Type B pancreatic cell (in vitro differentiated cells): ENCODE measurements around the gene ITGA5. TPM values are rescaled to one million over a fixed set of nuclear protein-coding genes. Genes with fewer than 3 reads are reported as not detected.

Source experiments
- DNase-seq: peaks from one replicate; pipeline ENCODE4 v3.0.0; 2021; ENCODE audit warnings: mixed read lengths; ENCODE audit not compliant: unreplicated experiment; ENCODE audit errors: extremely low spot score
- H3K27ac Mint-ChIP-seq: 2 replicates; pipeline ENCODE4 v1.8.0; 2021; ENCODE audit warnings: mild to moderate bottlenecking, mixed read lengths
- H3K27me3 Mint-ChIP-seq: 2 replicates; pipeline ENCODE4 v1.8.0; 2021; ENCODE audit warnings: mixed read lengths
- H3K36me3 Mint-ChIP-seq: 2 replicates; pipeline ENCODE4 v1.8.0; 2021; ENCODE audit warnings: mixed read lengths
- H3K4me1 Mint-ChIP-seq: one replicate; pipeline ENCODE4 v1.8.0; 2021; ENCODE audit warnings: mixed read lengths; ENCODE audit not compliant: unreplicated experiment
- H3K4me3 Mint-ChIP-seq: 2 replicates; pipeline ENCODE4 v1.8.0; 2021; ENCODE audit warnings: mild to moderate bottlenecking, mixed read lengths
- H3K9me3 Mint-ChIP-seq: 2 replicates; pipeline ENCODE4 v1.8.0; 2021; ENCODE audit warnings: mixed read lengths
- total RNA-seq: library from RNA; stranded (reverse); gene quantifications from 2 replicates; pipeline ENCODE4 v1.2.1, GENCODE V29; 2021; ENCODE audit warnings: low replicate concordance
- TF ChIP-seq, protein P1 (sequence below): fragments of 200-600 bp; sonication (generic); conservative IDR thresholded peaks from 2 replicates; pipeline ENCODE4 v1.5.0; 2021; ENCODE audit warnings: antibody characterized with exemption, mild to moderate bottlenecking

ITGA5 gene
- total RNA-seq, 1 donor from 2014 or later = 25.9 TPM

DNA sequence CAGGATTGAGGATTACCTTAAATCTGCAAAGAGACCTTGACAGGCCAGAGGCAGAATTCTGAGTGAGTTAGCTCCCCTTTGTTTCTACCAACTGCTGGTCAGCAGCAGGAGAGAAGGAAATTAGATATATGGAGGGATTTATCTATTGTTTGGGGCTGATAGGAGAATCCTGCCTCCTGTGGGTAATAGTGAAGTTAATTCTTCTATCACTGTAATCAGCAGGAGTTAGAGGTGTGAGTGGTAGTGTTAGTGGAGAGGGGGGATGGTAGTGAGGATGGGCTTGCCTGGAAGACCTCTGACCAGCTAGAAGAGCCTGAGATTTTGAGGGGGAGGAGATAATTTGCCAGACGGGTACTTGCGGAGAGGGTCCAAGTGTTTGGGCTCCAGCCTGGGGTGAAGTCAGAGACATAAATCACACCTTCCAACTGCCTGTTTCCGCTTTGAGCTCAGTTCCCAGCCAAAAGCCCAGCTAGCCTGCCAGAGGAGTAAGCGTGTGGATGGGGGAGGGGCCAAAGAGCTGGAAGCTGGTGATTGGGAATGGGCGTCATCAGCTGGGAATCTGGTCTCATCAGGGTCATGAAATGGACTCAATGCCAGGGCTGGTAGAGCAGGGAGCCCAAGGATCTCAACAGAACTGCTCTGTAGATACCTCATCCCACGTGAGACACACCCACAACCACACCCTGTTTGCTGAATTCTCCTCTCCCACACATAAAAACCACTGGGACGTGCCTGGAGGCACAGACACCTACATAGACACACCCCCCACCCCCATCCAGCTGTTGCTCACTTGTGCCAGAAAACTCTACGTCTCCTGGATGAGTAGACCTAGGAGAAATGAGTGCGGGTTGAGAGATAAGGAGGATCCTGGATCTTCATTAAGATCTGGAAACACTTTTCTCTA lies 13.1 kb upstream of the ITGA5 start:
- Mint-ChIP-seq H3K27me3 (peaks cover 26% of the 10 kb centered on the region), H3K9me3 (no peaks in the 10 kb centered on the region), H3K27ac (peak overlapping the region; percentile 5), H3K4me1 (peaks cover 15% of the 10 kb centered on the region), H3K4me3 (peak overlapping the region; percentile 6), H3K36me3 (no peaks in the 10 kb centered on the region)
- TF ChIP-seq, protein P1, sequence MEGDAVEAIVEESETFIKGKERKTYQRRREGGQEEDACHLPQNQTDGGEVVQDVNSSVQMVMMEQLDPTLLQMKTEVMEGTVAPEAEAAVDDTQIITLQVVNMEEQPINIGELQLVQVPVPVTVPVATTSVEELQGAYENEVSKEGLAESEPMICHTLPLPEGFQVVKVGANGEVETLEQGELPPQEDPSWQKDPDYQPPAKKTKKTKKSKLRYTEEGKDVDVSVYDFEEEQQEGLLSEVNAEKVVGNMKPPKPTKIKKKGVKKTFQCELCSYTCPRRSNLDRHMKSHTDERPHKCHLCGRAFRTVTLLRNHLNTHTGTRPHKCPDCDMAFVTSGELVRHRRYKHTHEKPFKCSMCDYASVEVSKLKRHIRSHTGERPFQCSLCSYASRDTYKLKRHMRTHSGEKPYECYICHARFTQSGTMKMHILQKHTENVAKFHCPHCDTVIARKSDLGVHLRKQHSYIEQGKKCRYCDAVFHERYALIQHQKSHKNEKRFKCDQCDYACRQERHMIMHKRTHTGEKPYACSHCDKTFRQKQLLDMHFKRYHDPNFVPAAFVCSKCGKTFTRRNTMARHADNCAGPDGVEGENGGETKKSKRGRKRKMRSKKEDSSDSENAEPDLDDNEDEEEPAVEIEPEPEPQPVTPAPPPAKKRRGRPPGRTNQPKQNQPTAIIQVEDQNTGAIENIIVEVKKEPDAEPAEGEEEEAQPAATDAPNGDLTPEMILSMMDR = no peak
- no peak for DNase-seq

DNA sequence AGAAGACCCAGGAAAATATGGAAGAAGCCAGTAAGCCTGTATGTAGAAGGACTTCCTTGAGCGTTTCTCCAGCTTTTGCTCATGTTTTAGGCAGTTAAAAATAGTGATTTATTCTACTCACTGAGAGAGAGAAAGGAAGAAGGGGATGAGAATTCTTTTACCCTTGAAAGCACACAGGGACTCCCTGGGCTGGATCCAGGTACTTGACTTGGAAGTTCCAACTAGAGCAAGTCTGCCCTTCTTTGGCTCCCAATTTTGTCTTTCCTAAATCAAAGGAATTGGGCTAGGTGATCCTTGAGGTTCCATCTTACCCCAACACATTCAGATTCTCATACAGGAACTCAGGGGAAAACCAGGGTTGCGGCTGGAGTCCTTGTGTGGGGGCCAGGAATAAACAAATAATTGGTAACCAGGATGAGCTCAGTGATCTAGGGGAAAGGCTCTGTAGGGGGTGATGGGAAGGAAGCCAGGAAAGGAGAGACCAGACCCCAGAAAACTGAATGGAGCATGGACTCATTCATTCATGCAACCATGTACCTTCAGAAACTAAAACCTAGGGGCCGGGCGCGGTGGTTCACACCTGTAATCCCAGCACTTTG lies 11.5 kb upstream of the ITGA5 start:
- H3K9me3 Mint-ChIP-seq = no peaks in the 10 kb centered on the region
- H3K4me3 Mint-ChIP-seq = no peak overlapping the region
- peaks cover 32% of the 10 kb centered on the region for H3K27me3 Mint-ChIP-seq
- H3K27ac Mint-ChIP-seq = no peak overlapping the region
- H3K36me3 Mint-ChIP-seq = no peaks in the 10 kb centered on the region
- TF ChIP-seq, protein P1 = no peak
- H3K4me1 Mint-ChIP-seq = peaks cover 24% of the 10 kb centered on the region
- DNase-seq = no peak

DNA sequence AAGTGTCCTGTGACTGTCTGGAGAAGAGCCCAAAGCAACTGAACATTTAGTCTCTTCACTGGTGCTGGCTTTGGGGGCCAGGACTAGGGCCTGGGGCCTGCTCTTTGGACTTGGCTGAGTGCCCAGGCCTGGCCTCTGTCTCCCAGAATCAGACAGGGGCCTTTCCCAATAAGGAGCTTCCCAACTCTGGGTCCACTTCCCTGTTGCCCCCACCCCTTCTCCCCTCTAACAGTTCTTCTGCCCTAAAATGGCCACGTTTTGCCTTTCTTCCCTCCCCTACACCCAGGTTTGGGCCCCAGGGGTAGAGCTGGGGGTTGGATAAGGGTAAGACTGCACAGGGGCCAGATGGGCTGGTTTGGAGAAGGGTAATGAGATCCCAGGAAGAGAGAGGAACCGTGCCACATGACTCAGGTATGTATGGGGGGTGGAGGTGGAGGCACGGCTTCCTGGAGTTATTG lies 10.0 kb upstream of the ITGA5 start:
- TF ChIP-seq, protein P1 = no peak
- H3K4me3 Mint-ChIP-seq = no peak overlapping the region
- peaks cover 32% of the 10 kb centered on the region for H3K4me1 Mint-ChIP-seq
- no peaks in the 10 kb centered on the region for H3K36me3 Mint-ChIP-seq
- no peak for DNase-seq
- H3K27me3 Mint-ChIP-seq = peaks cover 37% of the 10 kb centered on the region
- no peaks in the 10 kb centered on the region for H3K9me3 Mint-ChIP-seq
- no peak overlapping the region for H3K27ac Mint-ChIP-seq

DNA sequence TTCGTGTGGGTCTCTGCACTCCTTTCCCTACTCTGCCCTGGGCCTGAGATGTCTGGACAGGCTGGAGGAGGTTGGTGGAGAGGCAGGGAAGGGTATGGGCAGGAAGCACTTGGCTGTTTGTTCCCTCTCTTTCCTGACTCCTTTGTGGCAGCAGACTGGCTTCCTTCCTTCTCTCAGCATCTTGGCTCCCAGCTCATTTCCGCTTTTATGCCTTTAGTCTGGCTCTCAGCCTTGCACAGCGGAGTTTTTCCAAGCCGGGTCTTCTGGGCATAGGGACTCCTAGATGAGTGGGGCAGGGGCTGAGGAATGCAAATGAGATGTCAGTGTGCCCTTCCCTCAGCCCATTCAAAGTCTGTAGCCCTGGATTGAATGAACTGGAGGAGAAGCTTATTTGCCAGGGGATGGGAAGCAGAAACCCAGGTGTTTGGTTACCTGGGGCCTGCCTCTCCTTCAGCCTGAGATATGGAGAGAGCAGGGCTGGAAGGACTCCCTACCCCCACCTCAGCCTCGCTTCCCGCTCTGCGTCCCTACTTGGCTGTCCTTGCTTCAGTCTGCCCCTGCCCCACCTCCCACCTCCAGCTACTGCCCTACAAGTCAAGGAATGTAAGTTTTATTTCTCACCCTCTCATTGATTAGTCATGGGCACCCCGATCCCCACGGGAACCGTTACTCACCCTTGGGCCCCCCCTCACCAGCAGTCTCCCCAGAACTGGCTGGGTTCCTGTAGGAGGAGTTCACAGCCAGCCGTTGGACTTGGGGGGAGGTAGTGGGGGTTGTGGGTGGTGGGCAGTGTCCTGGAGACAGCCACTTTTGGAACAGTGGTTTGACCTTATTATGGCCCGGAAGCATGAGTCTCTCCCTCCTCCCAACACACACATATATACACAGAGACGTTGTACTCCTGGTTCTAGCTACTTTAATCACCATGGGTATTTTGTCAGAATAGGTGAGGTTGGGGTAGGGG lies 9.3 kb upstream of the ITGA5 start:
- TF ChIP-seq, protein P1 = no peak
- Mint-ChIP-seq H3K4me1 (peaks cover 32% of the 10 kb centered on the region), H3K27me3 (peaks cover 43% of the 10 kb centered on the region), H3K9me3 (no peaks in the 10 kb centered on the region), H3K27ac (no peak overlapping the region), H3K4me3 (no peak overlapping the region), H3K36me3 (no peaks in the 10 kb centered on the region)
- no peak for DNase-seq

DNA sequence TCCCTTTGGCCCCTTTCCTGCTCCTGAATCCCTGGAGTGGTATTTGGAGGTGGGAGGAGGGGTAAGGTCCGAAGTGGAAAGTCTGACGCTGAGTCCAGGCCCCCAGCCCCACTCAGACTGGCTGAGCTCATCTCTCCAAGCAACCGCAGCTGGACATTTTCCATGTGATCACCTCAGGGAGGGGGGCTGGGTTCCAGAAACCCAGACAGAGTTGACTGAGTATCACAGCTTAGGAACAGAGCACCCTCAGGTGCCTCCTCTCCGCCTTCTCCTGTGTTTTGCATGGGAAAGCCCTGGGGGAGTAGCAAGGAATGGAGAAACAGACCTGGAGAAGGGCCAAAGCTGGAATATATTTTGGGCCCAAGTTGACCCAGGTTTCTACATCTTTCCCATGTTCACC lies 8.0 kb upstream of the ITGA5 start:
- H3K4me1 Mint-ChIP-seq = peaks cover 28% of the 10 kb centered on the region
- DNase-seq = no peak
- TF ChIP-seq, protein P1 = no peak
- H3K4me3 Mint-ChIP-seq = no peak overlapping the region
- H3K27ac Mint-ChIP-seq = no peak overlapping the region
- peaks cover 54% of the 10 kb centered on the region for H3K27me3 Mint-ChIP-seq
- no peaks in the 10 kb centered on the region for H3K9me3 Mint-ChIP-seq
- H3K36me3 Mint-ChIP-seq = no peaks in the 10 kb centered on the region
